ENCODE measurements around the gene PXT1. TPM values are rescaled to one million over a fixed set of nuclear protein-coding genes. Genes with fewer than 3 reads are reported as not detected.

PXT1 gene
- total and polyA plus RNA-seq, 9 of the 15 experiments (the other 6 are each of a cell fraction or from before 2014, with no cell fraction given) = 0.09 to 0.11 (median 0.10) TPM; not detected in 5

GRCh38 chr6:36360241-36361054 is 82.2 kb downstream of the PXT1 start (continued):
- TF ChIP-seq ATF3 (IDR thresholded peaks at IDR 0.05) (0 out of 2 replicates have a peak, but pooled peaks have one; percentile 8), ATF3 (CRISPR knock-in tag; conservative IDR thresholded peaks at IDR 0.05) (no peak), ZNF507 (tag; conservative IDR thresholded peaks at IDR 0.05) (no peak), NRF1 (conservative IDR thresholded peaks at IDR 0.05 in 1 of 2, IDR thresholded peaks at IDR 0.05 in 1 of 2) (peak; percentile 21 to 41; a peak in 3 of 4 replicates), E2F3 (CRISPR knock-in tag; IDR thresholded peaks at IDR 0.05) (no peak), ZNF318 (IDR thresholded peaks at IDR 0.05; ENCODE audit: borderline replicate concordance in 1 of 2, low read depth in 1 of 2) (no peak), ZNF695 (CRISPR knock-in tag; IDR thresholded peaks at IDR 0.05) (no peak), ZNF436 (CRISPR knock-in tag; IDR thresholded peaks at IDR 0.05) (no peak), ZNF551 (CRISPR knock-in tag; IDR thresholded peaks at IDR 0.05) (no peak), KDM5B (IDR thresholded peaks at IDR 0.05; ENCODE audit: insufficient replicate concordance, low read depth, low read length) (no peak), IFI16 (CRISPR knock-in tag; IDR thresholded peaks at IDR 0.05) (no peak)
- TF ChIP-seq, protein P1, sequence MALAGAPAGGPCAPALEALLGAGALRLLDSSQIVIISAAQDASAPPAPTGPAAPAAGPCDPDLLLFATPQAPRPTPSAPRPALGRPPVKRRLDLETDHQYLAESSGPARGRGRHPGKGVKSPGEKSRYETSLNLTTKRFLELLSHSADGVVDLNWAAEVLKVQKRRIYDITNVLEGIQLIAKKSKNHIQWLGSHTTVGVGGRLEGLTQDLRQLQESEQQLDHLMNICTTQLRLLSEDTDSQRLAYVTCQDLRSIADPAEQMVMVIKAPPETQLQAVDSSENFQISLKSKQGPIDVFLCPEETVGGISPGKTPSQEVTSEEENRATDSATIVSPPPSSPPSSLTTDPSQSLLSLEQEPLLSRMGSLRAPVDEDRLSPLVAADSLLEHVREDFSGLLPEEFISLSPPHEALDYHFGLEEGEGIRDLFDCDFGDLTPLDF (CRISPR knock-in tag; IDR thresholded peaks at IDR 0.05) = 0 out of 2 replicates have a peak, but pooled peaks have one; percentile 44
- TF ChIP-seq, protein P2, sequence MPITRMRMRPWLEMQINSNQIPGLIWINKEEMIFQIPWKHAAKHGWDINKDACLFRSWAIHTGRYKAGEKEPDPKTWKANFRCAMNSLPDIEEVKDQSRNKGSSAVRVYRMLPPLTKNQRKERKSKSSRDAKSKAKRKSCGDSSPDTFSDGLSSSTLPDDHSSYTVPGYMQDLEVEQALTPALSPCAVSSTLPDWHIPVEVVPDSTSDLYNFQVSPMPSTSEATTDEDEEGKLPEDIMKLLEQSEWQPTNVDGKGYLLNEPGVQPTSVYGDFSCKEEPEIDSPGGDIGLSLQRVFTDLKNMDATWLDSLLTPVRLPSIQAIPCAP (CRISPR knock-in tag; IDR thresholded peaks at IDR 0.05; ENCODE audit: borderline replicate concordance) = no peak
